ENCODE measurements around the gene IFT88.

DNA sequence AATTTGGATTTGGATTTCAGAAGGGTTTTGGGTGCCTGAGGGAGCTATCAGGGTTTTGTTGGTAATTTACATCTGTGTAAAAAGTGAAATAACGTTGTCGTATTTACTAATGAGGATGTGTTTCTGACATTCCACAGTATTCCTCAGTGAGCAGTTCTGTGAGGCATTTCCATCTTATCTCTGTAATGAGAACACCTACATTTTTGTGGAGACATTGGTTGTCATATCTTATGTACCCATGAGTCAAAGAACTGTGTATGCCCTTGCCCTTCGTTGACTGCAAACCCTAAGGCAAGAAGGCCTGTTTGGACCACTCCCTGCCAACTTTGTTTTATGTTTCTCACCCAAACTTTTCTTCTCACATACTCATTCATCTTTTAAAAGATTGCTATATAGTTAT is 122.3 kb downstream of the IFT88 start:
- TF ChIP-seq, protein P1, sequence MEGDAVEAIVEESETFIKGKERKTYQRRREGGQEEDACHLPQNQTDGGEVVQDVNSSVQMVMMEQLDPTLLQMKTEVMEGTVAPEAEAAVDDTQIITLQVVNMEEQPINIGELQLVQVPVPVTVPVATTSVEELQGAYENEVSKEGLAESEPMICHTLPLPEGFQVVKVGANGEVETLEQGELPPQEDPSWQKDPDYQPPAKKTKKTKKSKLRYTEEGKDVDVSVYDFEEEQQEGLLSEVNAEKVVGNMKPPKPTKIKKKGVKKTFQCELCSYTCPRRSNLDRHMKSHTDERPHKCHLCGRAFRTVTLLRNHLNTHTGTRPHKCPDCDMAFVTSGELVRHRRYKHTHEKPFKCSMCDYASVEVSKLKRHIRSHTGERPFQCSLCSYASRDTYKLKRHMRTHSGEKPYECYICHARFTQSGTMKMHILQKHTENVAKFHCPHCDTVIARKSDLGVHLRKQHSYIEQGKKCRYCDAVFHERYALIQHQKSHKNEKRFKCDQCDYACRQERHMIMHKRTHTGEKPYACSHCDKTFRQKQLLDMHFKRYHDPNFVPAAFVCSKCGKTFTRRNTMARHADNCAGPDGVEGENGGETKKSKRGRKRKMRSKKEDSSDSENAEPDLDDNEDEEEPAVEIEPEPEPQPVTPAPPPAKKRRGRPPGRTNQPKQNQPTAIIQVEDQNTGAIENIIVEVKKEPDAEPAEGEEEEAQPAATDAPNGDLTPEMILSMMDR (conservative IDR thresholded peaks at IDR 0.05): no peak
- no peak for TF ChIP-seq ZFX (IDR thresholded peaks at IDR 0.05)

Data from C4-2B (cell line).